GDM1 (cell line): ENCODE results near the gene DPF3.

Experiments
- DNase-seq: peaks from one replicate; lab custom pipeline; 2025; lab: John Stamatoyannopoulos, UW

The DPF3 gene

GRCh38 chr14:72893636-72894322 is at the start of gene DPF3:
TSS of gene DPF3 (minus strand) at chr14:72894101. CDS start at chr14:72894088, 13 bp downstream.
- DNase-seq, result peak; percentile 73

- DNase-seq, result no peak
Observed at GRCh38 chr14:72942934-72943333, 49.0 kb upstream of the DPF3 start.

GRCh38 chr14:72941286-72941985 is 47.5 kb upstream of the DPF3 start:
- no peak for DNase-seq

GRCh38 chr14:72939630-72940029 is 45.7 kb upstream of the DPF3 start:
- no peak for DNase-seq

GRCh38 chr14:72932893-72933292 is 39.0 kb upstream of the DPF3 start:
- DNase-seq, result no peak

- no peak for DNase-seq
Observed at GRCh38 chr14:72929316-72930080, 35.6 kb upstream of the DPF3 start.

- DNase-seq, result no peak
Observed at GRCh38 chr14:72928872-72929271, 35.0 kb upstream of the DPF3 start.

- peak; percentile 92 for DNase-seq
Observed at GRCh38 chr14:72926292-72927028, 32.6 kb upstream of the DPF3 start, which contains the start of gene DCAF4. TSS of gene DCAF4 (plus strand) at chr14:72926464. CDS start at chr14:72937979, 11,515 bp downstream.

GRCh38 chr14:72925815-72926291 is 32.0 kb upstream of the DPF3 start:
- no peak for DNase-seq

GRCh38 chr14:72925171-72925759 is 31.4 kb upstream of the DPF3 start:
- no peak for DNase-seq

- DNase-seq, result no peak
Observed at GRCh38 chr14:72924337-72924736, 30.4 kb upstream of the DPF3 start.

GRCh38 chr14:72921396-72921795 is 27.5 kb upstream of the DPF3 start:
- no peak for DNase-seq

GRCh38 chr14:72920008-72920407 is 26.1 kb upstream of the DPF3 start:
- no peak for DNase-seq

- DNase-seq, result no peak
Observed at GRCh38 chr14:72917094-72917802, 23.3 kb upstream of the DPF3 start.

- no peak for DNase-seq
Observed at GRCh38 chr14:72916174-72916573, 22.3 kb upstream of the DPF3 start.

GRCh38 chr14:72913809-72914208 is 19.9 kb upstream of the DPF3 start:
- DNase-seq, result no peak

- no peak for DNase-seq
Observed at GRCh38 chr14:72909163-72909562, 15.3 kb upstream of the DPF3 start.

- no peak for DNase-seq
Observed at GRCh38 chr14:72907886-72908285, 14.0 kb upstream of the DPF3 start.

GRCh38 chr14:72906879-72907278 is 13.0 kb upstream of the DPF3 start:
- no peak for DNase-seq

GRCh38 chr14:72906316-72906715 is 12.4 kb upstream of the DPF3 start:
- no peak for DNase-seq
